Lower leg skin (tissue), 4 donors: ENCODE measurements around the gene ANKRD49. TPM values are rescaled to one million over a fixed set of nuclear protein-coding genes. Genes with fewer than 3 reads are reported as not detected.

Experiments used
- DNase-seq, 2 donors: peaks; one replicate each; pipeline ENCODE4 v3.0.0-alpha.2; 2019; ENCODE audit warnings: low spot score in 2 of 2
- H3K4me3 ChIP-seq: fragments of 200-600 bp; sonication (generic); 2 replicates; pipeline ENCODE4 v1.5.1; 2017; ENCODE audit warnings: mild to moderate bottlenecking, low read depth; ENCODE audit not compliant: poor library complexity, severe bottlenecking
- POLR2A ChIP-seq, 2 donors: fragments of 450-650 bp; IDR thresholded peaks; one replicate each; pipeline ENCODE4 v1.6.1; 2016 to 2017; ENCODE audit warnings: antibody characterized with exemption in 2 of 2, mild to moderate bottlenecking in 1 of 2, moderate library complexity in 1 of 2
- WGBS, 2 donors: methylation state at CpG; one replicate each; pipeline ENCODE4 v1.1.5; 2018; 5-methylcytosine and 5-hydroxymethylcytosine counted together
- intact Hi-C: fragments of 100-400 bp; cut with DNase I; formaldehyde crosslinking; loops from one replicate; pipeline ENCODE4 v1.15.0; 2023; ENCODE audit warnings: low total_unique reads
- total RNA-seq, 4 donors: library from RNA; depleted of rRNA; stranded (reverse); fragments of >200 nt; gene quantifications; one replicate each; pipeline ENCODE4 v1.1.0, GENCODE V29; 2016
- TF ChIP-seq, protein P1 (sequence below), 3 donors: fragments of 450-650 bp; IDR thresholded peaks; one replicate each; pipeline ENCODE4 v1.5.1; 2016; ENCODE audit warnings: antibody characterized with exemption in 3 of 3, mild to moderate bottlenecking in 3 of 3, moderate library complexity in 2 of 3

ANKRD49 gene
- 10 to 100 TPM in 3 of 4 donors, 1 to 10 TPM in 1; 7.1 to 19.6 (median 15.4) TPM for total RNA-seq

DNA sequence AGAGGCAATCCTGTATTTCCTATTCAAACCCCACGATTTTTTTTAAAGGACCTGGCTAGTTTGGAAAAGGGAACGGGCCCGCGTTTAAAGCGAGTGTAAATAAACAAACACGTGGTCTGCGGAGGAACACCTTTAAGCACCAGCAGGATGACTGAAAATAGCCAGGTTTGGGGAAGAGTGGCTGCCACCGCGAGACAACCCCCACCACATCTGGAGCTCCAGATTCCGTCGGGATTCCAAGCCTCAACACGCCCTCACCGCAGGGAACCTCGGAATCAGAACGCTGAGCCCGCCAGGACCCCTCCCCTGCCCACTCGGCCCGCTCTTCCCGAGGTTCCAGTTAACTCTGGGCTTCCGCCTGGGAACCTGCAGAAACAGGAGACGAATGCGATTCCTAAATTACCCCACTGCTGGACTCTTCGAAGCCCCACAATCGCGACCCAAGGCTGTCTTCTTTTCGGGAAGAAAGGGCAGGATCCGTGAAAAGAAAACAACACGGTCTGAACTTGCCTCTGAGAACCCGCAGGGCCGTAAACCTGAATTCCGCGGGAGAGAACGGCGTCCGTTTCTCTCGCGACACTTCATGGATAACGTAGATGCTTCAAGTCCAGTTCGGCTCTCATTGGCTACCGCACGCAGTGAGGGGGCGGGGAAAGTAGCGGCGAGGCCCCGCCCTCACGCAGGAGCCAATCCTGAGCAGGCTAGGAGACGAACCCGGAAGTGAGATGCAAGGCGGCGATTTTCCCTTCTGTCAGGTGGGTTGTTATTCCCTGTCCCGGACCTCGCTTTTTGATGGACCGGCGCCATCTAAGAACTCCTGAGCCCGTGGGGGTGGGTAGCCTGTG lies at the start of gene ANKRD49, which contains the start of gene MRE11:
ANKRD49 (plus strand) TSS at position 704 of the 845 bp plus-strand sequence. CDS start 2,710 bp downstream, outside the sequence.
MRE11 (minus strand) TSS at position 564 of the 845 bp plus-strand sequence. CDS start 1,043 bp downstream, outside the sequence.
- WGBS, 2 donors, result 0% methylated on average over 55 of the region's 55 CpGs
- intact Hi-C loops, result loop anchor here (5.0 kb wide), 1 partner anchor 1179 kb away; no protein-coding TSS in a partner anchor

GRCh38 chr11:94445641-94446040 lies 48.1 kb upstream of the ANKRD49 start:
- no peak for DNase-seq
- intact Hi-C loops, result no loop called here
- TF ChIP-seq POLR2A (IDR thresholded peaks at IDR 0.05), result no peak
- TF ChIP-seq, protein P1, sequence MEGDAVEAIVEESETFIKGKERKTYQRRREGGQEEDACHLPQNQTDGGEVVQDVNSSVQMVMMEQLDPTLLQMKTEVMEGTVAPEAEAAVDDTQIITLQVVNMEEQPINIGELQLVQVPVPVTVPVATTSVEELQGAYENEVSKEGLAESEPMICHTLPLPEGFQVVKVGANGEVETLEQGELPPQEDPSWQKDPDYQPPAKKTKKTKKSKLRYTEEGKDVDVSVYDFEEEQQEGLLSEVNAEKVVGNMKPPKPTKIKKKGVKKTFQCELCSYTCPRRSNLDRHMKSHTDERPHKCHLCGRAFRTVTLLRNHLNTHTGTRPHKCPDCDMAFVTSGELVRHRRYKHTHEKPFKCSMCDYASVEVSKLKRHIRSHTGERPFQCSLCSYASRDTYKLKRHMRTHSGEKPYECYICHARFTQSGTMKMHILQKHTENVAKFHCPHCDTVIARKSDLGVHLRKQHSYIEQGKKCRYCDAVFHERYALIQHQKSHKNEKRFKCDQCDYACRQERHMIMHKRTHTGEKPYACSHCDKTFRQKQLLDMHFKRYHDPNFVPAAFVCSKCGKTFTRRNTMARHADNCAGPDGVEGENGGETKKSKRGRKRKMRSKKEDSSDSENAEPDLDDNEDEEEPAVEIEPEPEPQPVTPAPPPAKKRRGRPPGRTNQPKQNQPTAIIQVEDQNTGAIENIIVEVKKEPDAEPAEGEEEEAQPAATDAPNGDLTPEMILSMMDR (IDR thresholded peaks at IDR 0.05), result no peak
- 94 to 98% methylated on average over 1 of the region's 1 CpG for WGBS, 2 donors
- H3K4me3 ChIP-seq, result no peak overlapping the region

More for the DNA sequence above, at the start of gene ANKRD49, which contains the start of gene MRE11:
- peak in 1 of 2 donors; percentile 14 for TF ChIP-seq POLR2A (IDR thresholded peaks at IDR 0.05)
- TF ChIP-seq, protein P1 (IDR thresholded peaks at IDR 0.05), result no peak
- DNase-seq, result peak; percentile 98 to 100
- H3K4me3 ChIP-seq, result peak within 1 kb of the TSS; percentile 99

GRCh38 chr11:94447149-94447548 lies 46.6 kb upstream of the ANKRD49 start:
- H3K4me3 ChIP-seq, result no peak overlapping the region
- WGBS, 2 donors, result 94% methylated on average over 4 of the region's 4 CpGs
- TF ChIP-seq, protein P1 (IDR thresholded peaks at IDR 0.05), result no peak
- no peak for TF ChIP-seq POLR2A (IDR thresholded peaks at IDR 0.05)
- DNase-seq, result no peak
- intact Hi-C loops, result no loop called here

DNA sequence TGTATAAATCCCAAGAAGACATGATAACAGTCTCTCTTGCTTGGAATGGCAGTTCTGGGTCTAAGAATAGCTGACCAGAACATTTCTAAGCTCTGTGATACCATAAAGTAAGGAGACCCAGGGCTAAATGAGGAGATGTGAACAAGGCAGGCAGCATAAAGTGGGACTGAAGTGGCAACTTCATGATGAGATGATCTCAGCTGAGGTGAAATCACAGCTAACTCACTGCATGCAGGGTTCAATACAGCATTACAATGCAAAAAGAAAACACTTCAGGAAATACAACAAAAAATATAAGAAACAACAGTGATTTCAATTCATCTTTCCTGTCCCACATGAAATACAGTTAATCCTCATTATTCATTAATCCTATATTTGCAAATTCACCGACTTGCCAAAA lies 44.8 kb upstream of the ANKRD49 start:
- intact Hi-C loops, result no loop called here

GRCh38 chr11:94449437-94449836 lies 44.3 kb upstream of the ANKRD49 start:
- no peak for DNase-seq
- no peak overlapping the region for H3K4me3 ChIP-seq
- TF ChIP-seq, protein P1 (IDR thresholded peaks at IDR 0.05), result no peak
- intact Hi-C loops, result no loop called here
- 80 to 94% methylated on average over 2 of the region's 2 CpGs for WGBS, 2 donors

More for the DNA sequence above, 44.8 kb upstream of the ANKRD49 start:
- no peak overlapping the region for H3K4me3 ChIP-seq
- no peak for DNase-seq
- WGBS, 2 donors, result 96 to 100% methylated on average over 1 of the region's 1 CpG
- no peak for TF ChIP-seq POLR2A (IDR thresholded peaks at IDR 0.05)
- TF ChIP-seq, protein P1 (IDR thresholded peaks at IDR 0.05), result no peak
